ENCODE data around the gene NCBP1.

DNA sequence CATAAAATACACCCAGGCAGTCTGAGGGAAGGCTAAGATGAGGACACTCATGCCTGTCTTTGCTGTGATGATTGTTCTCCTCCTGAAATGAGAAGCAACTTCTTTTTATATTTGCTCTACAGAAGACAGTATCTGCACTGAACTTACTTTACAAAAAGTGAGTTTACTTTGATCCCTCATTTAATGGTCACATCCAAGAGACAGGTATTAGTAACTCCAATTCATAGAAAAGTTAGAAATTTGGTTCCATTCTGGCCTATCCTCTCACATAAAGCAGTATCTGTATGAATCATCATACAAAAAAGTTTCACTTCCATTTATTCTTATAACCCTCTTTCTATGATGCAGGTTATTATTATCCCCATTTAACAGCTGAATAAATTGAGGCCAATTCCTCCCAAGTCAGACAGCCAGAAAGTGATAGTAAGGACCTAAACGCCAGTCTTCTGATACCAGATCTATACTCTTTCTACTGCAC, 15.6 kb upstream of the NCBP1 start:
- TF ChIP-seq, protein P1, sequence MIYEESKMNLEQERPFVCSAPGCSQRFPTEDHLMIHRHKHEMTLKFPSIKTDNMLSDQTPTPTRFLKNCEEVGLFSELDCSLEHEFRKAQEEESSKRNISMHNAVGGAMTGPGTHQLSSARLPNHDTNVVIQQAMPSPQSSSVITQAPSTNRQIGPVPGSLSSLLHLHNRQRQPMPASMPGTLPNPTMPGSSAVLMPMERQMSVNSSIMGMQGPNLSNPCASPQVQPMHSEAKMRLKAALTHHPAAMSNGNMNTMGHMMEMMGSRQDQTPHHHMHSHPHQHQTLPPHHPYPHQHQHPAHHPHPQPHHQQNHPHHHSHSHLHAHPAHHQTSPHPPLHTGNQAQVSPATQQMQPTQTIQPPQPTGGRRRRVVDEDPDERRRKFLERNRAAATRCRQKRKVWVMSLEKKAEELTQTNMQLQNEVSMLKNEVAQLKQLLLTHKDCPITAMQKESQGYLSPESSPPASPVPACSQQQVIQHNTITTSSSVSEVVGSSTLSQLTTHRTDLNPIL (CRISPR knock-in tag; IDR thresholded peaks at IDR 0.05; ENCODE audit: low read depth): no peak
- no peak for TF ChIP-seq RARB (CRISPR knock-in tag; IDR thresholded peaks at IDR 0.05)
- TF ChIP-seq GLIS3 (CRISPR knock-in tag; IDR thresholded peaks at IDR 0.05): no peak
- no peak for TF ChIP-seq ZFP3 (CRISPR knock-in tag; IDR thresholded peaks at IDR 0.05)
- TF ChIP-seq, protein P2, sequence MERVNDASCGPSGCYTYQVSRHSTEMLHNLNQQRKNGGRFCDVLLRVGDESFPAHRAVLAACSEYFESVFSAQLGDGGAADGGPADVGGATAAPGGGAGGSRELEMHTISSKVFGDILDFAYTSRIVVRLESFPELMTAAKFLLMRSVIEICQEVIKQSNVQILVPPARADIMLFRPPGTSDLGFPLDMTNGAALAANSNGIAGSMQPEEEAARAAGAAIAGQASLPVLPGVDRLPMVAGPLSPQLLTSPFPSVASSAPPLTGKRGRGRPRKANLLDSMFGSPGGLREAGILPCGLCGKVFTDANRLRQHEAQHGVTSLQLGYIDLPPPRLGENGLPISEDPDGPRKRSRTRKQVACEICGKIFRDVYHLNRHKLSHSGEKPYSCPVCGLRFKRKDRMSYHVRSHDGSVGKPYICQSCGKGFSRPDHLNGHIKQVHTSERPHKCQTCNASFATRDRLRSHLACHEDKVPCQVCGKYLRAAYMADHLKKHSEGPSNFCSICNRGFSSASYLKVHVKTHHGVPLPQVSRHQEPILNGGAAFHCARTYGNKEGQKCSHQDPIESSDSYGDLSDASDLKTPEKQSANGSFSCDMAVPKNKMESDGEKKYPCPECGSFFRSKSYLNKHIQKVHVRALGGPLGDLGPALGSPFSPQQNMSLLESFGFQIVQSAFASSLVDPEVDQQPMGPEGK (CRISPR knock-in tag; IDR thresholded peaks at IDR 0.05; ENCODE audit: borderline replicate concordance): no peak
- TF ChIP-seq ZFP30 (CRISPR knock-in tag; IDR thresholded peaks at IDR 0.05): no peak
- TF ChIP-seq PPARA (CRISPR knock-in tag; IDR thresholded peaks at IDR 0.05; ENCODE audit: borderline replicate concordance): no peak
- no peak for TF ChIP-seq ZNF70 (CRISPR knock-in tag; IDR thresholded peaks at IDR 0.05)
- TF ChIP-seq SNAI2 (CRISPR knock-in tag; IDR thresholded peaks at IDR 0.05): no peak
- TF ChIP-seq, protein P3, sequence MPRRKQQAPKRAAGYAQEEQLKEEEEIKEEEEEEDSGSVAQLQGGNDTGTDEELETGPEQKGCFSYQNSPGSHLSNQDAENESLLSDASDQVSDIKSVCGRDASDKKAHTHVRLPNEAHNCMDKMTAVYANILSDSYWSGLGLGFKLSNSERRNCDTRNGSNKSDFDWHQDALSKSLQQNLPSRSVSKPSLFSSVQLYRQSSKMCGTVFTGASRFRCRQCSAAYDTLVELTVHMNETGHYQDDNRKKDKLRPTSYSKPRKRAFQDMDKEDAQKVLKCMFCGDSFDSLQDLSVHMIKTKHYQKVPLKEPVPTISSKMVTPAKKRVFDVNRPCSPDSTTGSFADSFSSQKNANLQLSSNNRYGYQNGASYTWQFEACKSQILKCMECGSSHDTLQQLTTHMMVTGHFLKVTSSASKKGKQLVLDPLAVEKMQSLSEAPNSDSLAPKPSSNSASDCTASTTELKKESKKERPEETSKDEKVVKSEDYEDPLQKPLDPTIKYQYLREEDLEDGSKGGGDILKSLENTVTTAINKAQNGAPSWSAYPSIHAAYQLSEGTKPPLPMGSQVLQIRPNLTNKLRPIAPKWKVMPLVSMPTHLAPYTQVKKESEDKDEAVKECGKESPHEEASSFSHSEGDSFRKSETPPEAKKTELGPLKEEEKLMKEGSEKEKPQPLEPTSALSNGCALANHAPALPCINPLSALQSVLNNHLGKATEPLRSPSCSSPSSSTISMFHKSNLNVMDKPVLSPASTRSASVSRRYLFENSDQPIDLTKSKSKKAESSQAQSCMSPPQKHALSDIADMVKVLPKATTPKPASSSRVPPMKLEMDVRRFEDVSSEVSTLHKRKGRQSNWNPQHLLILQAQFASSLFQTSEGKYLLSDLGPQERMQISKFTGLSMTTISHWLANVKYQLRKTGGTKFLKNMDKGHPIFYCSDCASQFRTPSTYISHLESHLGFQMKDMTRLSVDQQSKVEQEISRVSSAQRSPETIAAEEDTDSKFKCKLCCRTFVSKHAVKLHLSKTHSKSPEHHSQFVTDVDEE (CRISPR knock-in tag; IDR thresholded peaks at IDR 0.05): no peak
